ENCODE measurements around the gene VIPR1.

Gene VIPR1

GRCh38 chr3:42527368-42527917 lies 25.0 kb downstream of the VIPR1 start:
- H3K4me1 Mint-ChIP-seq (ENCODE audit: low read depth): peaks cover 32% of the 10 kb centered on the region
- H3K27ac Mint-ChIP-seq: peak overlapping the region; percentile 73
- no peaks in the 10 kb centered on the region for H3K27me3 Mint-ChIP-seq (ENCODE audit: low read depth)
- H3K9me3 Mint-ChIP-seq: no peaks in the 10 kb centered on the region
- H3K36me3 Mint-ChIP-seq (ENCODE audit: low read depth): peaks cover 5% of the 10 kb centered on the region
- no peak overlapping the region for H3K4me3 Mint-ChIP-seq

GRCh38 chr3:42529468-42529867 lies 27.0 kb downstream of the VIPR1 start:
- peaks cover 32% of the 10 kb centered on the region for H3K4me1 Mint-ChIP-seq (ENCODE audit: low read depth)
- no peak overlapping the region for H3K27ac Mint-ChIP-seq
- no peaks in the 10 kb centered on the region for H3K9me3 Mint-ChIP-seq
- no peaks in the 10 kb centered on the region for H3K27me3 Mint-ChIP-seq (ENCODE audit: low read depth)
- peak overlapping the region; percentile 48 for H3K4me3 Mint-ChIP-seq
- peaks cover 5% of the 10 kb centered on the region for H3K36me3 Mint-ChIP-seq (ENCODE audit: low read depth)

GRCh38 chr3:42530073-42530472 lies 27.6 kb downstream of the VIPR1 start:
- H3K4me3 Mint-ChIP-seq: peak overlapping the region; percentile 19
- H3K27me3 Mint-ChIP-seq (ENCODE audit: low read depth): no peaks in the 10 kb centered on the region
- peaks cover 5% of the 10 kb centered on the region for H3K36me3 Mint-ChIP-seq (ENCODE audit: low read depth)
- peak overlapping the region; percentile 0 for H3K27ac Mint-ChIP-seq
- H3K9me3 Mint-ChIP-seq: no peaks in the 10 kb centered on the region
- peaks cover 32% of the 10 kb centered on the region for H3K4me1 Mint-ChIP-seq (ENCODE audit: low read depth)

- Mint-ChIP-seq H3K36me3 (ENCODE audit: low read depth) (peaks cover 5% of the 10 kb centered on the region), H3K4me1 (ENCODE audit: low read depth) (peaks cover 29% of the 10 kb centered on the region), H3K27ac (no peak overlapping the region)
Observed at GRCh38 chr3:42531470-42531869, 29.0 kb downstream of the VIPR1 start.

GRCh38 chr3:42532229-42532628 lies 29.8 kb downstream of the VIPR1 start:
- peaks cover 23% of the 10 kb centered on the region for H3K4me1 Mint-ChIP-seq (ENCODE audit: low read depth)
- H3K27ac Mint-ChIP-seq: no peak overlapping the region
- H3K36me3 Mint-ChIP-seq (ENCODE audit: low read depth): peaks cover 5% of the 10 kb centered on the region
- H3K9me3 Mint-ChIP-seq: no peaks in the 10 kb centered on the region
- H3K4me3 Mint-ChIP-seq: no peak overlapping the region
- H3K27me3 Mint-ChIP-seq (ENCODE audit: low read depth): no peaks in the 10 kb centered on the region

More at GRCh38 chr3:42531470-42531869, 29.0 kb downstream of the VIPR1 start:
- H3K9me3 Mint-ChIP-seq: no peaks in the 10 kb centered on the region
- no peak overlapping the region for H3K4me3 Mint-ChIP-seq
- no peaks in the 10 kb centered on the region for H3K27me3 Mint-ChIP-seq (ENCODE audit: low read depth)

- H3K4me1 Mint-ChIP-seq (ENCODE audit: low read depth): peaks cover 19% of the 10 kb centered on the region
- no peaks in the 10 kb centered on the region for H3K27me3 Mint-ChIP-seq (ENCODE audit: low read depth)
- no peak overlapping the region for H3K4me3 Mint-ChIP-seq
- no peaks in the 10 kb centered on the region for H3K9me3 Mint-ChIP-seq
- peaks cover 5% of the 10 kb centered on the region for H3K36me3 Mint-ChIP-seq (ENCODE audit: low read depth)
- H3K27ac Mint-ChIP-seq: no peak overlapping the region
Observed at GRCh38 chr3:42533161-42533897, 30.9 kb downstream of the VIPR1 start.

GRCh38 chr3:42535981-42536784 lies 33.7 kb downstream of the VIPR1 start:
- H3K9me3 Mint-ChIP-seq: no peaks in the 10 kb centered on the region
- H3K36me3 Mint-ChIP-seq (ENCODE audit: low read depth): no peaks in the 10 kb centered on the region
- H3K27me3 Mint-ChIP-seq (ENCODE audit: low read depth): no peaks in the 10 kb centered on the region
- peaks cover 8% of the 10 kb centered on the region for H3K4me1 Mint-ChIP-seq (ENCODE audit: low read depth)
- no peak overlapping the region for H3K4me3 Mint-ChIP-seq
- no peak overlapping the region for H3K27ac Mint-ChIP-seq

- peaks cover 6% of the 10 kb centered on the region for H3K4me1 Mint-ChIP-seq (ENCODE audit: low read depth)
- no peaks in the 10 kb centered on the region for H3K36me3 Mint-ChIP-seq (ENCODE audit: low read depth)
- H3K27me3 Mint-ChIP-seq (ENCODE audit: low read depth): no peaks in the 10 kb centered on the region
- no peaks in the 10 kb centered on the region for H3K9me3 Mint-ChIP-seq
- H3K4me3 Mint-ChIP-seq: no peak overlapping the region
- peak overlapping the region; percentile 41 for H3K27ac Mint-ChIP-seq
Observed at GRCh38 chr3:42537350-42537749, 34.9 kb downstream of the VIPR1 start.

GRCh38 chr3:42539871-42540714 lies 37.6 kb downstream of the VIPR1 start:
- no peaks in the 10 kb centered on the region for H3K36me3 Mint-ChIP-seq (ENCODE audit: low read depth)
- no peaks in the 10 kb centered on the region for H3K27me3 Mint-ChIP-seq (ENCODE audit: low read depth)
- peaks cover 4% of the 10 kb centered on the region for H3K4me1 Mint-ChIP-seq (ENCODE audit: low read depth)
- H3K4me3 Mint-ChIP-seq: no peak overlapping the region
- H3K9me3 Mint-ChIP-seq: no peaks in the 10 kb centered on the region
- no peak overlapping the region for H3K27ac Mint-ChIP-seq

- Mint-ChIP-seq H3K36me3 (ENCODE audit: low read depth) (no peaks in the 10 kb centered on the region), H3K4me3 (no peak overlapping the region), H3K9me3 (no peaks in the 10 kb centered on the region), H3K27me3 (ENCODE audit: low read depth) (no peaks in the 10 kb centered on the region), H3K27ac (no peak overlapping the region), H3K4me1 (ENCODE audit: low read depth) (peaks cover 4% of the 10 kb centered on the region)
Observed at GRCh38 chr3:42541079-42541478, 38.6 kb downstream of the VIPR1 start.

- peaks cover 5% of the 10 kb centered on the region for H3K36me3 Mint-ChIP-seq (ENCODE audit: low read depth)
- H3K9me3 Mint-ChIP-seq: no peaks in the 10 kb centered on the region
- no peaks in the 10 kb centered on the region for H3K4me1 Mint-ChIP-seq (ENCODE audit: low read depth)
- no peaks in the 10 kb centered on the region for H3K27me3 Mint-ChIP-seq (ENCODE audit: low read depth)
- H3K4me3 Mint-ChIP-seq: no peak overlapping the region
- H3K27ac Mint-ChIP-seq: no peak overlapping the region
Observed at GRCh38 chr3:42544492-42545283, 42.2 kb downstream of the VIPR1 start.

GRCh38 chr3:42545284-42545900 lies 42.9 kb downstream of the VIPR1 start:
- H3K4me1 Mint-ChIP-seq (ENCODE audit: low read depth): peaks cover under 1% of the 10 kb centered on the region
- H3K27ac Mint-ChIP-seq: no peak overlapping the region
- H3K27me3 Mint-ChIP-seq (ENCODE audit: low read depth): no peaks in the 10 kb centered on the region
- H3K36me3 Mint-ChIP-seq (ENCODE audit: low read depth): peaks cover 9% of the 10 kb centered on the region
- H3K4me3 Mint-ChIP-seq: no peak overlapping the region
- H3K9me3 Mint-ChIP-seq: no peaks in the 10 kb centered on the region

- Mint-ChIP-seq H3K4me3 (no peak overlapping the region), H3K9me3 (no peaks in the 10 kb centered on the region), H3K27me3 (ENCODE audit: low read depth) (no peaks in the 10 kb centered on the region), H3K36me3 (ENCODE audit: low read depth) (peaks cover 16% of the 10 kb centered on the region), H3K4me1 (ENCODE audit: low read depth) (peaks cover 6% of the 10 kb centered on the region), H3K27ac (no peak overlapping the region)
Observed at GRCh38 chr3:42546691-42547213, 44.3 kb downstream of the VIPR1 start.

All from T-helper 1 cell treated with Interleukin-12 subunit alpha and Interleukin-12 subunit beta and Interleukin-4 antibody, amounts not matched to agents 30 μg/mL and 1 μg/mL, for 36 hours (primary cell).